Fibroblast of lung (primary cell): ENCODE results near the gene TBC1D25. TPM values are rescaled to one million over a fixed set of nuclear protein-coding genes. Genes with fewer than 3 reads are reported as not detected.

Experiments used
- DNase-seq, 2 donors: peaks; one replicate each; pipeline versions ENCODE4 v3.0.0 to v3.0.0-alpha.2; 2010; ENCODE audit warnings: low read depth in 2 of 2
- H2AFZ ChIP-seq: 2 replicates; pipeline ENCODE4 v1.5.1; 2012; ENCODE audit warnings: low read length, control low read depth, inconsistent platforms
- H3K27ac ChIP-seq: 2 replicates; pipeline ENCODE4 v1.5.1; 2011; ENCODE audit warnings: low read length, control low read depth; ENCODE audit not compliant: insufficient read depth
- H3K27me3 ChIP-seq: 2 replicates; pipeline ENCODE4 v1.5.1; 2011; ENCODE audit warnings: mild to moderate bottlenecking, low read length; ENCODE audit not compliant: control insufficient read depth, insufficient read depth
- H3K36me3 ChIP-seq: 2 replicates; pipeline ENCODE4 v1.5.1; 2011; ENCODE audit warnings: low read length; ENCODE audit not compliant: control insufficient read depth, insufficient read depth
- H3K4me1 ChIP-seq: 2 replicates; pipeline ENCODE4 v1.5.1; 2011; ENCODE audit warnings: low read length; ENCODE audit not compliant: control insufficient read depth, insufficient read depth; ENCODE audit errors: extremely low read depth
- H3K4me2 ChIP-seq: 2 replicates; pipeline ENCODE4 v1.5.1; 2011; ENCODE audit warnings: low read length, control low read depth; ENCODE audit not compliant: insufficient read depth; ENCODE audit errors: extremely low read depth
- H3K4me3 ChIP-seq, 4 experiments: fragments of 200-600 bp in 1 of 4; sonication (generic) in 1 of 4; replicated peaks in 1 of 4; 2 replicates each; pipeline ENCODE4 v1.5.1; 2011 to 2016; ENCODE audit warnings: low read length in 4 of 4, low read depth in 3 of 4, mild to moderate bottlenecking in 3 of 4, control low read depth in 2 of 4, inconsistent platforms in 1 of 4, mixed read lengths in 1 of 4; ENCODE audit not compliant: insufficient read depth in 1 of 4; ENCODE audit errors: control extremely low read depth in 1 of 4
- H3K79me2 ChIP-seq: 2 replicates; pipeline ENCODE4 v1.5.1; 2012; ENCODE audit warnings: mild to moderate bottlenecking, low read length, inconsistent platforms; ENCODE audit not compliant: control insufficient read depth, insufficient read depth
- H3K9ac ChIP-seq: 2 replicates; pipeline ENCODE4 v1.5.1; 2011; ENCODE audit warnings: mild to moderate bottlenecking, low read length, control low read depth; ENCODE audit not compliant: insufficient read depth
- H3K9me3 ChIP-seq: 2 replicates; pipeline ENCODE4 v1.5.1; 2012; ENCODE audit warnings: low read depth, low read length; ENCODE audit not compliant: control insufficient read depth, insufficient read depth
- H4K20me1 ChIP-seq: 2 replicates; pipeline ENCODE4 v1.5.1; 2011; ENCODE audit warnings: low read length; ENCODE audit not compliant: control insufficient read depth, insufficient read depth; ENCODE audit errors: extremely low read depth
- CTCF ChIP-seq, 2 donors: IDR thresholded peaks in 1 of 2; conservative IDR thresholded peaks in 1 of 2; 1 replicate in 1 of 2; 2 replicates in 1 of 2; pipeline ENCODE4 v1.5.1; 2011 to 2012; ENCODE audit warnings: low read length in 2 of 2, control low read depth in 1 of 2, inconsistent platforms in 1 of 2, low read depth in 1 of 2, mild to moderate bottlenecking in 1 of 2
- EZH2 ChIP-seq: IDR thresholded peaks from 2 replicates; pipeline ENCODE4 v1.5.1; 2012; ENCODE audit warnings: low read length, control low read depth, mild to moderate bottlenecking; ENCODE audit errors: missing control alignments
- polyA plus RNA-seq, 2 donors: library from polyadenylated mRNA; depleted of rRNA in 1 of 2; stranded (reverse) in 1 of 2; unstranded in 1 of 2; fragments of >200 nt; gene quantifications; 2 replicates each; pipeline ENCODE4 v1.2.1, GENCODE V29; 2011 to 2012; ENCODE audit warnings: missing spikeins in 1 of 2
- total RNA-seq: library from RNA; depleted of rRNA; stranded (reverse); fragments of >200 nt; gene quantifications from 2 replicates; pipeline ENCODE4 v1.2.1, GENCODE V29; 2014

The TBC1D25 gene
- total and polyA plus RNA-seq, 2 donors (not counting 1 experiment from before 2014, with no cell fraction given) = 5.1 to 8.5 TPM

- Histone ChIP-seq H3K4me1 (no peaks in the 10 kb centered on the region), H3K27me3 (no peaks in the 10 kb centered on the region), H3K36me3 (no peaks in the 10 kb centered on the region), H2AFZ (no peak overlapping the region), H3K27ac (no peak overlapping the region), H3K79me2 (peaks cover 2% of the 10 kb centered on the region), H3K9me3 (no peaks in the 10 kb centered on the region), H3K4me2 (no peak overlapping the region), H4K20me1 (no peaks in the 10 kb centered on the region), H3K9ac (no peak overlapping the region), H3K4me3 (no peak overlapping the region)
- no peak for DNase-seq
- TF ChIP-seq CTCF (conservative IDR thresholded peaks at IDR 0.05 in 1 of 2, IDR thresholded peaks at IDR 0.05 in 1 of 2; ENCODE audit: low read depth in 1 of 2, low read length in 2 of 2) (no peak), EZH2 (no peak)
Measured at GRCh38 chrX:48520455-48520854, 19.1 kb upstream of the TBC1D25 start.

GRCh38 chrX:48520976-48521352 lies 18.6 kb upstream of the TBC1D25 start:
- Histone ChIP-seq H3K9ac (no peak overlapping the region), H3K79me2 (peaks cover 2% of the 10 kb centered on the region), H3K27ac (no peak overlapping the region), H3K27me3 (no peaks in the 10 kb centered on the region), H3K4me3 (peak overlapping the region in 2 of 4 experiments; percentile 64 to 65), H3K36me3 (no peaks in the 10 kb centered on the region), H3K9me3 (no peaks in the 10 kb centered on the region), H3K4me2 (peak overlapping the region; percentile 78), H2AFZ (peak overlapping the region; percentile 88), H3K4me1 (no peaks in the 10 kb centered on the region), H4K20me1 (no peaks in the 10 kb centered on the region)
- DNase-seq = no peak
- TF ChIP-seq CTCF (conservative IDR thresholded peaks at IDR 0.05 in 1 of 2, IDR thresholded peaks at IDR 0.05 in 1 of 2; ENCODE audit: low read depth in 1 of 2, low read length in 2 of 2) (no peak), EZH2 (no peak)

GRCh38 chrX:48521353-48522243 lies 17.9 kb upstream of the TBC1D25 start, which contains the start of gene EBP:
EBP (plus strand) TSS chrX:48521808; CDS start chrX:48523772, 1,964 bp downstream.
- Histone ChIP-seq H3K27ac (peak within 1 kb of the TSS; percentile 47), H3K27me3 (no peaks in the 10 kb centered on the region), H3K9ac (peak within 1 kb of the TSS; percentile 44), H3K36me3 (no peaks in the 10 kb centered on the region), H3K4me3 (peak within 1 kb of the TSS; percentile 50 to 77 (median 63)), H3K9me3 (no peaks in the 10 kb centered on the region), H4K20me1 (no peaks in the 10 kb centered on the region), H3K79me2 (peaks cover 2% of the 10 kb centered on the region), H3K4me2 (peak within 1 kb of the TSS; percentile 78), H2AFZ (peak within 1 kb of the TSS; percentile 88), H3K4me1 (no peaks in the 10 kb centered on the region)
- DNase-seq = peak; percentile 81 to 84
- TF ChIP-seq CTCF (conservative IDR thresholded peaks at IDR 0.05 in 1 of 2, IDR thresholded peaks at IDR 0.05 in 1 of 2; ENCODE audit: low read depth in 1 of 2, low read length in 2 of 2) (no peak), EZH2 (no peak)
